Right lung (tissue), 5 donors: ENCODE results near the gene NOXO1. TPM values are rescaled to one million over a fixed set of nuclear protein-coding genes. Genes with fewer than 3 reads are reported as not detected.
A peak's percentile ranks its signal among the peaks of the same experiment; 100 is the strongest.
"Not testable (repeated sequence)": the region's sequence is repeated elsewhere in the genome, so short reads cannot be mapped to it uniquely, and the experiment has no call there.

Experiments used
- DNase-seq, 2 donors: peaks; one replicate each; pipeline ENCODE4 v3.0.0-alpha.2; 2013
- polyA plus RNA-seq, 5 donors: library from polyadenylated mRNA; unstranded; fragments of 120-200 nt; gene quantifications; one replicate each; pipeline versions ENCODE4 v1.2.1 to v1.2.3, GENCODE V29; 2013; ENCODE audit warnings: inconsistent platforms in 1 of 5, low replicate concordance in 1 of 5; ENCODE audit not compliant: insufficient read length in 5 of 5, insufficient read depth in 1 of 5

Gene NOXO1
- polyA plus RNA-seq, 5 donors = 0.18 to 0.57 (median 0.39) TPM; not detected in 1

GRCh38 chr16:2011726-2012125 lies 30.5 kb upstream of the NOXO1 start:
- not testable (repeated sequence) for DNase-seq

- DNase-seq = peak; percentile 84 to 86
Measured at GRCh38 chr16:2009791-2010510, 28.7 kb upstream of the NOXO1 start, which contains the start of gene ZNF598. TSS of gene ZNF598 (minus strand) at chr16:2009821.

DNA sequence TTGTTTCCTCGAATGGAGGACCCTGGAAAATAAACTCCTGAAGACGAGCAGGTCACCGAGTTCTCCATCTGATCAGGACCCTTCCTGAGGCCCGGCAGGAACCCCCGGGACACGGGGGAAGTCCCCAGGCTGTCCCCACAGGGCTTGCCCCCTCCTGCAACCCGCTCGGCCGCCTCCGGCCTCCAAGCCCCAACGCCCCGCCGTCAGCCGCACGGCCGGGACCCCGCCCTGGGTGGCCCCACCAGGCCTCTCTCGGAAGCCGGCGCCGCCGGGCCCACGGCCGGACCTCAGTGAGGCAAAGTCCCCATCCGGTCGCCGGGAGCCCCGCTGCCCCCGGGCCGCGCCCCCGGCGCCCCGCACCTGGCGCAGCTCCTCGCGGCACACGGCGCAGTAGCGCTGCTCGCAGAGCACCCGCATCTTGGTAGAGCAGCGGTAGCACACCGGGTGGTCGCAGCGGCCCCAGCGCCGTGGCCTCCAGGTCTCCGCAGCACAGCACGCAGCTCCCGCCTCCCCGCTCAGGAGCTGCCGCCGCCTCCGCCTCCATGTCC lies 28.0 kb upstream of the NOXO1 start:
- DNase-seq = no peak

- no peak for DNase-seq
Measured at GRCh38 chr16:2008631-2009163, 27.4 kb upstream of the NOXO1 start.

GRCh38 chr16:2008009-2008526 lies 26.8 kb upstream of the NOXO1 start:
- no peak for DNase-seq

GRCh38 chr16:2007081-2007836 lies 26.0 kb upstream of the NOXO1 start:
- DNase-seq = no peak

- DNase-seq = no peak
Measured at GRCh38 chr16:2006317-2006716, 25.0 kb upstream of the NOXO1 start.

GRCh38 chr16:2005646-2006045 lies 24.4 kb upstream of the NOXO1 start:
- no peak for DNase-seq

DNA sequence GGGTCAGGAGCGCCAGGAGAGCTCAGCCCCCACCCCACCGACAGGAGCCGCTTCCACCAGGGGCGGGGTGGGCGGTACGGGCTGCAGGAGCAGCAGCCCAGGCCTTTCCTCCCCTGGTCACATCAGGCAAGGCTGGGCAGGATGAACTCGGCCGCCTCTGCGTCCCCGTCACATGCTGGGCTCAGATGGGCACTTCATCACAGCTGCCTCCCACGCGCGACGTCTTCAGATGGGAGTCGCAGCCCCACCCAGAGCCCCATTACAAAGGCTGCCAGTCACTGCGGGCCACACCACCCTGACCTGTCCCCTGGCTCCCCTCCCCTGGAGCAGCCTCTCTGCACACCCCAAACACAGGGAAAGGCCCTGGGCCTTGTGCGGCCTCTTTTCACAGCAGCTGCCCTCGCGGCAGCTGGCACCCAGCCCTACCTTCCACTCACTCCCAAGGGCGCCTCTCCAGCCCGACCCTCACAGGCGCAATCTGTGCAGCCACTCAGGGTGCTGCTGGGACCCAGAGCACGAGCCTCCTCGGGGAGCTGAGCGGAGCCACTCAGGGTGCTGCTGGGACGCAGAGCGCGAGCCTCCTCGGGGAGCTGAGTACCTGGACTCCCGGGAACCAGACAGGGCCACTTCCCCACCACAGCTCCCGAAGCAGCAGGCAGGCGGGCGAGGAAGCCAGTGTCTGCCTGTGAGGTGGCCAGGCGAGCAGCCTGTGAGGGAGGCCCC lies 23.7 kb upstream of the NOXO1 start:
- DNase-seq = no peak

- peak; percentile 75 to 77 for DNase-seq
Measured at GRCh38 chr16:2003827-2004641, 22.8 kb upstream of the NOXO1 start.

DNA sequence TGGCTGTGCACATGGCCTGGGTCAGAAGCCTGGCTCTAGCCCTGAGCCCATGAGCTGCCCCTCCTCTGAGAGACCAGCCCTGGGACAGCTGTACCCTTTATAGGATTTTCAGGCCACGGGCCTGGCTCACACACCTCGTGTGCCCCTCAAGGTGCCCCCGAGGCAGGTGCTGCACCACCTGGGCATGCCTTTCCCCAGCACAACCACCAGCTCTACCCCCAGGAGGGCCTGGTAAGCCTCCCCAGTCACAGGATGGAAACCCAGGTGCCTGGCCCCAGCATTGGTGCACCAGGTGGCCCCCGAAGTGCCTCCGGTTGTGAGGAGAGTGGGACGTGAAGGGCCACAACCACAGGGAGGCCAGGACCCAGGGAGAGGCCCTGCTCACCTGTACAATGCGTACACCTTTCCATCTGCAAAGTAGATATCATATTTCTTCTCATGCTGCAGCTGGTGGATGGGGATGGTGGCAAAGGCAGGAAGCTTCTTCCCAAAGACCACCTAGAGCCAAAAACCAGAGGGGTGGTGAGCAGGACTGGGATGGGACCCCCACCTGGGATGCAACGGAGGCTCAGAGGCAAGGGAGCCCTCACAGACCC lies 22.1 kb upstream of the NOXO1 start:
- no peak for DNase-seq

DNA sequence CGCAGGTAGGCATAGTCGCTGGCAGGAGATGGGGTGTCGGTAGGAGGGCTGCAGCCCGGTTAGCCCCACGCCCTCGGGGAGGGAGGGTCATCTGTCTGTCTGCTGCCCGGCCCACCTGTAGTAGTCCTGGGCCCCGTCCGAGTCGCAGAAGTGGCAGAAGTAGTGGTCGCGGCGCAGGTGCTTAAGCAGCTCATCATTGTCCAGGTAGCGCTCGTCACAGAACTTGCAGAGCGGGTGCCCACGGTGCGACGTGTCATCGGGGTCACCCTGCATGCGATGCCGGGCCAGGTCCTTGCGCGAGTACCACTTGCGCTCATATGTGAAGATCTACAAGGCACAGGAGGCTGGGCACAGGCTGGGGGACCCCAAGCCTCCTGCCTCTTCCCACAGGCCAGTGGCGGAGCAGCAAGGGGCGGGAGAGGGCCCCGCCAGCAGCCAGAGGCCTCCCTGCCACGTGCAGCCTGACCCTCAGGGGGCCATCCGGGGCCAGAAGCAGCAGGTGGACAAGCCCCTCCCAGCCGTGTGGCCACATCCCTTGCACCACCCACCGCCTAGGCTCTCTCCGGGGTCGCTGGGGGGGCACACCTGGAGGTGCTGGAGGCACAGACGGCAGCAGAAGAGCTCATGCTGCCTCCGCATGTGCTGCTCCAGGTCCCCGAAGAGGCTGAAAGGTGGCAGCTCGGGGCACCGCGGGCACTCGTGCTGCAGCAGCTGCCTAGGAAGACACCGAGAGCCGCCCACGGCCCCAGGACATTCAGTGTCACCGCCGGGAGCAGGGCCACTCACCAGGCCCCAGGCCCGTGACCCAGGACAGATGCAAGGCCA lies 21.3 kb upstream of the NOXO1 start:
- no peak for DNase-seq

DNA sequence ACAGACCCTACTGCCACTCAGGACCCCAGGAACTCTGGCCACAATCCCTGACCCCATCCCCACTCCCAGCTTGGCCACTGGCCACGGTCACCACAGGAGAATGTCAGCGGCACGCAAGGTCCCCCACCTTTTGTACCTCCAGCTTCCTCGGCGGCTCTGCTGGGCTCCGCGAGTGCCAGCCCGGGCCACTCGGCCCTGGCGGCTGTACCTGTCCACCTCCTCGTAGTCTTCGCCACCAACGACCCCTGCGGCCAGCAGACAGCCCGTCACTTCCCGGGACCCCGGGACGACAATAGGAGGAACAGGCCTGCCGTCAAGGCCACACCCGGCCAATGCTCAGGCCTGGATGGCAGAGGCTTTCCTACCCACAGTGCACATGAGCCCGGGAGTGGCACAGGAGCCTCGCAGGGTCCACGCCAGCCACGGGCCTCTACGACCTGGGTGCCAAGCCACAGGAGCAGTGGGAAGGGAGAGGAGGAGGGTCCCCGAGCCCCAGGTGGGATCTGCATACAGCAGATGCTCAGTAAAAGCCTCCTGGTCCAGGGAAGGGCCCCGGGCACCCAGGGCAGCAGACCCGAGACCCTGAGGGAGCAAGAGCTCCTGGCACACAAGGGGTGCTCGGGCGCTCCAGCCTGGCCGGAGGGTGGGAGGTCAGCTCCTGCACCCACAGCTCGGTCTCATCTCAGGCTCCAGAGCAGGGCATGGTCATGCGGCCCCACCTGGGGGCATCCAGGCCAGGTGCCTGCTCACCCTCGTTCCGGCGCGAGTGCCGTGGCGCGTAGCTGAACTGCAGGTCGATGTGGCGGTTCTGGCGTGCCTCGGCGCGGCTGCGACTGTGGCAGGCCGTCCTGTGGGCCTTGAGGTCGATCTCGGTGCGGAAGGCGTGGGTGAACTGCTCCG lies 20.4 kb upstream of the NOXO1 start:
- DNase-seq = no peak

GRCh38 chr16:2001035-2001434 lies 19.8 kb upstream of the NOXO1 start:
- DNase-seq = no peak

DNA sequence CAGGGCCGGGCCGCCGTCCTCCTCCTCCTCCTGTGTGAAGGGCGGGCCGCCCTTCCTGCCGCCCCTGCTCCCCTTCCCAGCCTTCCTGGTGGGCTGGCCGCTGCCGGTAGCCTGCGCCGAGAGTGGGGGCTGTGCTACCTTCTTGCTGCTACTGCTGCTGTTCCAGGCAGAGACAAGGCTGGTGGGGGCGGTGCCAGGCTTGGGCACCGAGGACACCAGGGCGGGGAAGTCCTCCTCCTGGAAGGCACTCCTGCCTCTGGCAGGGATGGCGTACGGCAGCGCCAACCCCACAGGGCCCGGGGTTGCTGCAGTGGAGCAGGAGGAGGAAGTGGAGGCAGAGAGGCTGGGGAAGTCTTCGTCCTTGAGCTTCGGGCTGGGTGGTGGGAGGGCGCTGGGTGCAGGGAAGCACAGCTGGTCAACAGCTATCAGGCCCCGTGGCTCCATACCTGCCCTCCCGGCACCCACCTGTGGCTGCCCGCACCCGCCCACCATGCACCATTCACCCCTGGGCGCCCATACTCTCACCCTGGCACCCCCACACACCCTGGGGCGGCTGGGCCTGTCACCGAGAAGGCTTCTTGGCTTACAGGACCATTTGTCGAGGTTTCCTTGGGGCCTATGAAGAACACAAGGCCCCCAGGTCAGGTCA lies 18.7 kb upstream of the NOXO1 start:
- no peak for DNase-seq

DNA sequence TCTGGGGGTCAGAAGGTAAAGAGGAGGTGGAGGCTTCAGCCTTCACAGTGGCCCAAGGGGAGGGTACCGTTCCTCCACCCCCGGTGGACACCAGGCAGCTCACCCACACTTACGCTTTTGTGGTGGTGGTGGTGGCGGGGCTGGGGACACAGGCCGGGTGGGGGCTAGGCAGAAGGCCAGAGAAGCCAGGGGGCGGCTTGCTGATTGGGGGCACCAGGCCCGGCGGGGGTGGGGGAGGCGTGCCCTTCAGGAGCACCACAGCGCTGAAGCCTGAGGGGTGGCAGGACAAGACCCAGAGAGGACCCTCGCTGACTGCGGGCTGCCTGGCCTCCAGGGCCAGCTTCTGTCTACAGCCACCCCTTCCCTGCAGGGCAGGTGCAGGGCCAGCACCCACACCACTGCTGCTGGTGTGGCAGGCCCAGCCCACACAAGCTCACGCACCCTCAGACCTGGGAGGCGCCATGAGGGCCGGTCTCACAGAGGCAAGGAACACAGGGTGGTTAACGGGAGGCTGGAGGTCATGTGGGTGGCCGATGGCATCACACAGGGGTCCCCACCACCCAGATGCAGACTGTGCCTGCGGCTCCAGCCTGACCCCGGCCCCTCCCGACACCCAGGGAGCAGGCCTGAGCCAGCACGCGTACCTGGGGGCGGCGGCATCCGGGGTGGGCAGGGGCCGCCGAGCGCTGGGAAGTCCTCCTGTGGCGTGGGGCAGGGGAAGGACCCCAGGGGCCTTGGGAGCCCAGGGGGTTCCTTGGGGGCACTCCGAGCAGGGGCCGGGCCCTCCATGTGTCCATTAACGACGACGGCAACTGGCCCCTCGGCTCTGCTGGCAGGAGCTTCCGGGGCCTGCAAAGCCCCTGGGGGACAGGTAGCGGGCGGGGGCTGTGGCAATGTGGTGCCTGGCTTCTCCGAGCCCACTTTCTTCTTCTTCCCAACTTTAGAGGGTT lies 17.9 kb upstream of the NOXO1 start:
- no peak for DNase-seq
